GM21717 (cell line): Measurements from ENCODE around the gene ISL1.

Experiments
- ATAC-seq: cut with Tn5 transposase; IDR thresholded peaks from one replicate; pipeline ENCODE4 v1.9.1; 2021; ENCODE audit warnings: mild to moderate bottlenecking, moderate library complexity; ENCODE audit not compliant: unreplicated experiment

Gene ISL1

DNA sequence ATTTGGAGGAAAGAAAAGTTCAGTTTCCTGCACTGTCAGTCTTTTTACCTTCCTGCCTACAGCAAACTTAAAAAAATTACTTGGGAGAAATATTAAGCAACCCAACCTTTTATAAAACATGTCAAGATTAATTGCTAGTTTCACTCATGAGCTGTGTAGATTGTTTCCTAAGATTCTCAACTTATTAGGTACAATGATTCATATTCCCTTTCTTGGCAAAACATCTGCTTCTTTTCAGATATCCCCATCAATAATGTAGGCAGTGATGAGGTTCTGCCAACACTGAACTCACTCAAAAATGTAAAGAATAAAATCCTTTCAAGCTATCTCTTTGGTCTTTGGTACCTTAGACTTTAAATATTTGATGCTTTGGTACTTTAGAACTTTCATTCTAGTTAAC lies 56.0 kb downstream of the ISL1 start:
- ATAC-seq: no peak
